ENCODE results near the gene SUV39H1. TPM values are rescaled to one million over a fixed set of nuclear protein-coding genes. Genes with fewer than 3 reads are reported as not detected.
"Not testable (repeated sequence)": the region's sequence is repeated elsewhere in the genome, so short reads cannot be mapped to it uniquely, and the experiment has no call there.

The SUV39H1 gene
- total and polyA plus RNA-seq, 2 experiments from 2014 or later = 2.9 to 5.3 TPM

DNA sequence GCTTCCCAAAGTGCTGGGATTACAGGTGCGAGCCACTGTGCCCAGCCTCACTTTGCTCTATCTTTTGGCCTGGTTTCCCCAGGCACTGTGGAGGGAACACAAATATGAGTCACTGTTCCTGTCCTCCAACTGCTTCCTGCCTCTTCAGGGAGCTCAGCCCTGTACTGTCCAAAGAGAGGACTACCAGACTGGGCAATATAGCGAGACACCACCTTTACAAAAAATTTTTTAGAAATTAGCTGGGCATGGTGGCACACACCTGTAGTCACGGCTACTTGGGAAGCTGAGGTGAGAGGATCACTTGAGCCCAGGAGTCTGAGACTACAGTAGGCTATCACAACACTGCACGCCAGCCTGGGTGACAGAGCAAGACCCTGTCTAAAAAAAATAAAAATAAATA lies 29.9 kb upstream of the SUV39H1 start:
- no peak for TF ChIP-seq EZH2phosphoT487 (IDR thresholded peaks at IDR 0.05; ENCODE audit: low read depth, severe bottlenecking, unreplicated experiment)
- TF ChIP-seq EZH2 (IDR thresholded peaks at IDR 0.05; ENCODE audit: borderline replicate concordance) = no peak
- TF ChIP-seq, protein P1, sequence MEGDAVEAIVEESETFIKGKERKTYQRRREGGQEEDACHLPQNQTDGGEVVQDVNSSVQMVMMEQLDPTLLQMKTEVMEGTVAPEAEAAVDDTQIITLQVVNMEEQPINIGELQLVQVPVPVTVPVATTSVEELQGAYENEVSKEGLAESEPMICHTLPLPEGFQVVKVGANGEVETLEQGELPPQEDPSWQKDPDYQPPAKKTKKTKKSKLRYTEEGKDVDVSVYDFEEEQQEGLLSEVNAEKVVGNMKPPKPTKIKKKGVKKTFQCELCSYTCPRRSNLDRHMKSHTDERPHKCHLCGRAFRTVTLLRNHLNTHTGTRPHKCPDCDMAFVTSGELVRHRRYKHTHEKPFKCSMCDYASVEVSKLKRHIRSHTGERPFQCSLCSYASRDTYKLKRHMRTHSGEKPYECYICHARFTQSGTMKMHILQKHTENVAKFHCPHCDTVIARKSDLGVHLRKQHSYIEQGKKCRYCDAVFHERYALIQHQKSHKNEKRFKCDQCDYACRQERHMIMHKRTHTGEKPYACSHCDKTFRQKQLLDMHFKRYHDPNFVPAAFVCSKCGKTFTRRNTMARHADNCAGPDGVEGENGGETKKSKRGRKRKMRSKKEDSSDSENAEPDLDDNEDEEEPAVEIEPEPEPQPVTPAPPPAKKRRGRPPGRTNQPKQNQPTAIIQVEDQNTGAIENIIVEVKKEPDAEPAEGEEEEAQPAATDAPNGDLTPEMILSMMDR (IDR thresholded peaks at IDR 0.05; ENCODE audit: poor library complexity) = no peak
- Histone ChIP-seq H3K4me3 (no peak overlapping the region), H2AFZ (no peak overlapping the region), H4K20me1 (ENCODE audit: insufficient read depth, poor library complexity, severe bottlenecking) (no peaks in the 10 kb centered on the region), H3K27ac (no peak overlapping the region), H3K27me3 (no peaks in the 10 kb centered on the region), H3K4me1 (ENCODE audit: insufficient read depth) (no peaks in the 10 kb centered on the region), H3K4me2 (no peak overlapping the region), H3K79me2 (no peaks in the 10 kb centered on the region), H3K9me3 (ENCODE audit: low read depth) (no peaks in the 10 kb centered on the region), H3K9me2 (replicated peaks; ENCODE audit: insufficient read depth) (no peaks in the 10 kb centered on the region), H3K36me3 (replicated peaks; ENCODE audit: insufficient read depth, low read depth) (no peaks in the 10 kb centered on the region)
- no peak for DNase-seq (ENCODE audit: low spot score)
- 82% methylated on average over 4 of the region's 4 CpGs for WGBS (ENCODE audit: low lambda C conversion rate, missing lambda C conversion rate)

DNA sequence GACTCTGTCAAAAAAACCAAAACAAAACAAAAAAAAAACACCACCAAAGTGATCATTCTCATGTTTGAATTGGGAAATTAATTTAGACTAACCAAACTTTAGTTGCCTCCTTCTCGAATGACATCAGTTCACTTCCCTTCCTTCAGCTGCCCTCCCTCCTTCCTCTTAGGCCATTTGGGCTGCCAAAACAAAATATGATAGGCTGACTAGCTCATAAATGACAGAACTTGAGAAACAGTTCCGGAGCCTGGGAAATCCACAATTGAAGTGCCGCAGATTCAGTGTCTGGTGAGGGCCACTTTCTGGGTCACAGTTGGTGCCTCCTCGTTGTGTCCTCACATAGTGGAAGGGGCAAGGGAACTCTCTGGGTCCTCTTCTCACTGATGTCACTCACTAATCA lies 29.0 kb upstream of the SUV39H1 start:
- no peak for TF ChIP-seq EZH2phosphoT487 (IDR thresholded peaks at IDR 0.05; ENCODE audit: low read depth, severe bottlenecking, unreplicated experiment)
- no peak for TF ChIP-seq EZH2 (IDR thresholded peaks at IDR 0.05; ENCODE audit: borderline replicate concordance)
- TF ChIP-seq, protein P1 (IDR thresholded peaks at IDR 0.05; ENCODE audit: poor library complexity) = no peak
- H3K4me2 ChIP-seq = no peak overlapping the region
- no peaks in the 10 kb centered on the region for H3K4me1 ChIP-seq (ENCODE audit: insufficient read depth)
- no peaks in the 10 kb centered on the region for H4K20me1 ChIP-seq (ENCODE audit: insufficient read depth, poor library complexity, severe bottlenecking)
- no peak overlapping the region for H3K4me3 ChIP-seq
- H3K36me3 ChIP-seq (replicated peaks; ENCODE audit: insufficient read depth, low read depth) = no peaks in the 10 kb centered on the region
- no peaks in the 10 kb centered on the region for H3K27me3 ChIP-seq
- no peaks in the 10 kb centered on the region for H3K79me2 ChIP-seq
- no peak overlapping the region for H3K27ac ChIP-seq
- no peaks in the 10 kb centered on the region for H3K9me2 ChIP-seq (replicated peaks; ENCODE audit: insufficient read depth)
- DNase-seq (ENCODE audit: low spot score) = no peak
- no peak overlapping the region for H2AFZ ChIP-seq
- 80% methylated on average over 4 of the region's 4 CpGs for WGBS (ENCODE audit: low lambda C conversion rate, missing lambda C conversion rate)
- no peaks in the 10 kb centered on the region for H3K9me3 ChIP-seq (ENCODE audit: low read depth)

DNA sequence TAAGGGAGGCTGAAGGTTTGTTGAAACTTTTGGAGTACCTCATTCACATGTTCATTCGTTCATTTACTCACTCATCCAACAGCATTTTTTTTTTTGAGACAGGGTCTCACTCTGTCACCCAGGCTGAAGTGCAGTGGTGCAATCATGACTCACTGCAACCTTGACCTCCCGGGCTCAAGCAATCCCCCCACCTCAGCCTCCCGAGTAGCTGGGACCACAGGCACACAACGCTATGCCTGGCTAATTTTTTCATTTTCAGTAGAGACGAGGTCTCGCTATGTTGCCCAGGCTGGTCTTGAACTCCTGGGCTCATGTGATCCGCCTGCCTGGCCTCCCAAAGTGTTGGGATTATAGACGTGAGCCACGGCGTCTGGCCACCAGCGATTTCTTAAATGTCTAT lies 28.3 kb upstream of the SUV39H1 start:
- H3K36me3 ChIP-seq (replicated peaks; ENCODE audit: insufficient read depth, low read depth); H3K9me3 ChIP-seq (ENCODE audit: low read depth); H2AFZ ChIP-seq; H3K27ac ChIP-seq; H3K9me2 ChIP-seq (replicated peaks; ENCODE audit: insufficient read depth); H3K4me1 ChIP-seq (ENCODE audit: insufficient read depth); H3K27me3 ChIP-seq; H3K4me3 ChIP-seq; H4K20me1 ChIP-seq (ENCODE audit: insufficient read depth, poor library complexity, severe bottlenecking); H3K4me2 ChIP-seq; DNase-seq (ENCODE audit: low spot score); H3K79me2 ChIP-seq: not testable (repeated sequence)
- whole genome bisulfite sequencing (ENCODE audit: low lambda C conversion rate, missing lambda C conversion rate) = 78% methylated on average over 11 of the region's 11 CpGs

DNA sequence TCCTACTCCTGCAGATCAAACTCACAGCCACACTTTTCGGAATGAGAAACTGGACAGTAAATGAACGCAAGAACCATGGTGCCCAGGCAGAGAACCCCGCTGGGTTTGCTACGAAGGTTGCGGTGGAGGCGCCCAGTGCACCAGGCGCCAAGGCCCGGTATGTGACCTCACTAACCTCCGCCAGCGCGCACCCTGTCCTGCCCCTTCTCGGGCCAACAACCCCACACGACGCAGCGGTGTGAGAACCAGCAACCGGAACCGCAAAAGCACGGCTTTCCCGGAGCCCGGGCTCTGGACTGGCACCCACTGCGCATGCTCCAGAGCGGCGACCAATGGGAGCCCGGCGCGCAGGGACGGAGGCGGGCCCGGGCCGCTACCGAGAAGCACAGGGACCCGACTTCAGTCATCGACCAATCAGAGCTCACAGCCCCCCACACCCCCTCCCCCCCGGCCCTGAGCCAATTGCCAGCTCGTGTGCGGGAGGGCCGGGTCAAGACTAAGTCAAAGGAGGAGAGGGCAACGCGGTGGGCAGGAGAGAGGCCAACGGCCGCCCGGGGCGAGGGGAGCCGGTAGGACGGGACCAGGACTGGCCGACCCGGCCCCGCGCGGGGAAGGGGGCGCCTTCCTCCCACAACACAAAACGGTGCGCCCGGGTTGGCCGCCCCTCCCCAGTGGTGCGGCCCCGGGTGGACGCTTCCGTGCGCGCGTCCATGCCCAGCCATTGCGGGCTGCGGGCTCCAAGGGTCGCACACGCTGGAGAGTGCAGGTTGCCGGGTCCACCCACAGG lies 20.2 kb upstream of the SUV39H1 start:
- peak overlapping the region; percentile 83 for H3K27ac ChIP-seq
- TF ChIP-seq EZH2 (IDR thresholded peaks at IDR 0.05; ENCODE audit: borderline replicate concordance) (no peak), EZH2phosphoT487 (IDR thresholded peaks at IDR 0.05; ENCODE audit: low read depth, severe bottlenecking, unreplicated experiment) (no peak)
- TF ChIP-seq, protein P1 (IDR thresholded peaks at IDR 0.05; ENCODE audit: poor library complexity) = no peak

More for the DNA sequence above, 20.2 kb upstream of the SUV39H1 start:
- WGBS (ENCODE audit: low lambda C conversion rate, missing lambda C conversion rate) = 55% methylated on average over 59 of the region's 67 CpGs
- Histone ChIP-seq H3K36me3 (replicated peaks; ENCODE audit: insufficient read depth, low read depth) (no peaks in the 10 kb centered on the region), H3K79me2 (no peaks in the 10 kb centered on the region), H3K4me1 (ENCODE audit: insufficient read depth) (no peaks in the 10 kb centered on the region), H4K20me1 (ENCODE audit: insufficient read depth, poor library complexity, severe bottlenecking) (no peaks in the 10 kb centered on the region), H3K4me2 (peak overlapping the region; percentile 83), H3K9me2 (replicated peaks; ENCODE audit: insufficient read depth) (no peaks in the 10 kb centered on the region), H3K4me3 (peak overlapping the region; percentile 55), H3K9me3 (ENCODE audit: low read depth) (no peaks in the 10 kb centered on the region), H2AFZ (peak overlapping the region; percentile 64), H3K27me3 (no peaks in the 10 kb centered on the region)
- DNase-seq (ENCODE audit: low spot score) = peak; percentile 94

Data from hepatocyte (in vitro differentiated cells).